AG08396 (cell line): ENCODE measurements around the gene CDHR5.

Experiments used
- DNase-seq: peaks from one replicate; pipeline ENCODE4 v3.0.0; 2012; ENCODE audit warnings: low spot score, mixed read lengths

CDHR5 gene

GRCh38 chr11:643849-644738, 19.3 kb upstream of the CDHR5 start:
- no peak for DNase-seq

- no peak for DNase-seq
These were observed 18.6 kb upstream of the CDHR5 start for GRCh38 chr11:643366-643765.

- DNase-seq, result no peak
These were observed 17.1 kb upstream of the CDHR5 start for GRCh38 chr11:641806-642370.

GRCh38 chr11:640021-640706, 15.4 kb upstream of the CDHR5 start:
- no peak for DNase-seq

- no peak for DNase-seq
These were observed 14.7 kb upstream of the CDHR5 start for GRCh38 chr11:639332-639955.

GRCh38 chr11:638631-639331, 14.0 kb upstream of the CDHR5 start:
- DNase-seq, result no peak

- no peak for DNase-seq
These were observed 13.1 kb upstream of the CDHR5 start for GRCh38 chr11:637593-638521.

GRCh38 chr11:637333-637592, 12.5 kb upstream of the CDHR5 start:
- no peak for DNase-seq

GRCh38 chr11:636511-637332, 12.0 kb upstream of the CDHR5 start, which contains the start of gene DRD4:
TSS of gene DRD4 (plus strand) at chr11:637269. CDS start at chr11:637305, 36 bp downstream.
- peak; percentile 85 for DNase-seq

GRCh38 chr11:635945-636510, 11.3 kb upstream of the CDHR5 start:
- DNase-seq, result no peak

- no peak for DNase-seq
These were observed 6.1 kb upstream of the CDHR5 start for GRCh38 chr11:630871-631270.

GRCh38 chr11:629237-629583, 4.5 kb upstream of the CDHR5 start:
- DNase-seq, result no peak

GRCh38 chr11:628056-628455, 3.3 kb upstream of the CDHR5 start:
- DNase-seq, result no peak

GRCh38 chr11:627308-627576, 2.5 kb upstream of the CDHR5 start:
- no peak for DNase-seq

GRCh38 chr11:626475-627307, 1.9 kb upstream of the CDHR5 start, which contains the start of gene SCT:
TSS of gene SCT (minus strand) at chr11:627181. CDS start at chr11:627143, 38 bp downstream.
- DNase-seq, result no peak

- no peak for DNase-seq
These were observed 997 bp upstream of the CDHR5 start for GRCh38 chr11:625636-626268.

- DNase-seq, result peak; percentile 58
These were observed 603 bp downstream of the CDHR5 start for GRCh38 chr11:623999-624704.

- DNase-seq, result no peak
These were observed 1.3 kb downstream of the CDHR5 start for GRCh38 chr11:623349-623869.
